NK-92 (cell line): ENCODE results near the gene SEZ6L2.
"Not testable (repeated sequence)": the region's sequence is repeated elsewhere in the genome, so short reads cannot be mapped to it uniquely, and the experiment has no call there.

Experiments used
- DNase-seq: peaks from one replicate; lab custom pipeline; 2025; ENCODE audit not compliant: unreplicated experiment; lab: John Stamatoyannopoulos, UW

Gene SEZ6L2

DNA sequence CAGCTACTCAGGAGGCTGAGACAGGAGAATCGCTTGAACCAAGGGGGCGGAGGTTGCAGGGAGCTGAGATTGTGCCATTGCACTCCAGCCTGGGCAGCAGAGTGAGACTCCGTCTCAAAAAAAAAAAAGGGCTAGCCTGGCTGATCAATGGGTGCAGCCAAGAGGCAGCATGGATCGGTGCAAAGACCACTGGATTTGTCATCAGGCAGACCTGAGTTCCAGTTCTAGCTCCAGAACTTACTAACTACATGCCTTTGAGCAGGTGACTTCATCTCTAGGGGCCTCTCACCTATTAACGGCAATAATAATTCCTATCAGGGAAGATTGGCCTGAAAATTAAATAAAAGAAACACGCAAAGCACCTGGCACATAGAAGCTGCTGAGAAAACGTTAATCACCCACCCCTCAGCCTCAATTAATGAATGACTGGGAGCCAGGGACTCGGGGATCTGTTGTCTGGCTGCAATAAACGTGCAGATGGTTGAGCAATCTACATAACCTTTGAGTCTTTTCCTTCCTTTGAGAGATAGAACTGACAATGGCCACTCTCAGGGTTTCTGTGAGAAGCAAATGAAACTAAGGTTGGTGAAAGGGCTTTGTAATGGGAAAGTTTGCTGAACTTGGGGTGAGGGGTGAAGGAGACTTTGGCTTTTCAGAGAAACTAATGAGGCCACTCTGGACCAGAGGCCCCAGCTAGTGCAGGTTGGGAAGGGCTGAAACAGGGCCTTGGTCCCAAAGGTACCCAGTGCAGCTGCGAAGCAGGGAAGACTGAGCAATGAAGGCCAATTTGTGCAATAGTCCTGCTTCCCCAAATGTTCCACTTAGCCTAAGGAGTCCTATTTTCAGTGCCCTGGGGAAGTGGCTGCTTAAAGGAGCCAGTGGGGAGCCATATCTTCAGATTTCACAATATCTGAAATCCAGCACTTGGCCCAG, 7.6 kb downstream of the SEZ6L2 start:
- DNase-seq: no peak

DNA sequence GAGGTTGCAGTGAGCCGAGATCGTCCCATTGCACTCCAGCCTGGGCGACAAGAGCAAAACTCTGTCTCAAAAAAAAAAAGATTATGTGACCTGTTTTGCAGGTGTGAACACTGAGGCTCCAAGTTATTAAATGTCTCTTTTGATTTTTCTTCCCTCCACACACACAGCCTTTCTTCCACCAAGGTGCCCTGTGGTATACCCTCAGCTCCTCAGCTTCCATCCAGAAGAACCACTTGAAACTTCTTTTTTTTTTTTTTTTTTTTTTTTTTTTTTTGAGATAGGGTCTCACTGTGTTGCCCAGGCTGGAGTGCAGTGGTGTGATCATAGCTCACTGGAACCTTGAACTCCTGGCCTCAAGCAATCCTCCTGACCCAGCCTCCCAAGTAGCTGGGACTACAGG, 10.0 kb downstream of the SEZ6L2 start:
- DNase-seq: not testable (repeated sequence)

DNA sequence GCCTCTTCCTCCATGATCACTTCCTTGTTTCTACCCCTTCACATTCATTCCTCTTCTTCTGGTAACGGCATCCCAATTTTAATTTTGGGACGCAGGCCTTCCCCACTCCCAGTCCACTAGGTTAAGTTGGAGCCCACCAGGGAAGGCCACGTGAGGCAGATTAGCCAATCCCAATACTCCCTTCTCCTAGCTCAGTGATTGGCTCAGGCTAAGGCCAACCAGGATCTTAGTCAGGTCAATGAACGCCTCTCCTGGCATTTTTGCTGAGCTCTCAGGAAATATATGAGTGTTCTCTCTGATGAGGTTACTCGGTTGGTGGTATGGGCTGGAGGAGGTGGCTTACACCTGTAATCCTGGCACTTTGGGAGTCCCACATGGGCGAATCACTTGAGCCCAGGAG, 15.4 kb downstream of the SEZ6L2 start:
- DNase-seq: no peak

DNA sequence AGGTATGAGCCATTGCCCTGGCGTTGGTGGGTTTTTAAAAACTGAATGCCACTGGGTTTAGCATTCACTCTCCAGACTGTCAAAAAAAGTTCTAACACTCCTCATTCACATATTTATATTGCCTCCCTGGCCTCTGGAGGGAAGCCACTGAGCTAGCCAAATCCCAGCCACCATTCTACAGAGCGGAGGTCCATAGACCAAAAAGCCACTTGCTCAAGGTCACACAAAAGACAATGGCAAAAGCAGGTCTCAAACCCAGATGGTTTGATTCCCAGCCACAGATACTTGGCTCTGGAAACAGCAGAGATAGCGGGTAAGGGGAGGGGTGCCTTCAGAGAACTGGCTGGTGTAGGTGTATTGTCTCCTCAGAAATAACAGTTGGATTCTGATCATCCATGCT, 18.3 kb downstream of the SEZ6L2 start:
- DNase-seq: no peak

DNA sequence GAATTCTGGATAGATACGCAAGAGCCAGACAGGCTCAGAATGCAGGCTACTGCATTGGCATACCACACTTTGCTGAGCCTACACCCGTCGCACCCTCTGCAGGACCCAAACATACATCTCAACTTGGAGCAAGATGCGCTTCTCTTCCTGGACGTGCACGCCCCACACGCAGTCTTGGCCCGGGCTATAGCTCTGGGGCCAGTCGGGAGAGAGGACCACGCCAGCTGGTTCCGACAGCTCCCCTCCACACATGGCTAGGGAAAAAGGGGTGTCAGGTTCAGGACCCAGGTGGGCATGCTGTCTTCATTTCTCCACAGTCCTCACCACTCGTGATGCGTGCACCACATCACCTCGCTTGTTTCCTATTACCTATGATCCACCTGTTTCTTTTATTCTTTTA, 21.2 kb downstream of the SEZ6L2 start:
- no peak for DNase-seq

DNA sequence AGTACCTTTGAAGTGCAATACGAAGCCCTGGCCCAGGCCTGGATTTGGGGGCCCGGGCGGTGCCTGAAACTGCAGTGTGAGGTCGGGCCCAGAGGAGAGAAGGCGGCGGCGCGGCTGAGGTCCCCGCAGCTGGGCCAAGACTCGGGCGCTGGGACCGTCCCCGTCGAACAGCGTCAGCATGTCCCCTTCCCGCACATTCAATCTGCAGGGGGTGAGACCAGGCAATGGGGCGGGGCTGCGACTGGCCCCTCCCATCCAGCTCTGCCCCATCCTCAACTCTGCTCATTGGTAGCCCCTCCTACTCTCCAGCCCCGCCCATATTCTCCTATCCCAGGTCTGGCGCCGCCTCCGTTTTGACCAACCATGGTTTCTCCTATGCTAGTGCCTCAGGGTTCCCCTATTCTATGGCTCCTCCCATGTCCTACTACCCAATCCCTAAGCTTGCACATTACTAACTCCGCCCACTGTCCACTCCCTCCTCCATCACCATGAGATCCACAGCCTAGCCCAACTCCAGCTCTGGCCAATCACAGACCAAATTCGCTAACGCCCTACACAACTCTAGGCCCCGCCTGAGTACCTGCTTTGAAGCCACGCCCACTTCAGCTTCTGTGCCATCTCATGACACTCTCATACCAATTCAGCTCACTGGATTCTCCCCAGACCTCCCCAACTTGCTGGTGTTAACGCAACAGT, 21.9 kb downstream of the SEZ6L2 start:
- DNase-seq: no peak

DNA sequence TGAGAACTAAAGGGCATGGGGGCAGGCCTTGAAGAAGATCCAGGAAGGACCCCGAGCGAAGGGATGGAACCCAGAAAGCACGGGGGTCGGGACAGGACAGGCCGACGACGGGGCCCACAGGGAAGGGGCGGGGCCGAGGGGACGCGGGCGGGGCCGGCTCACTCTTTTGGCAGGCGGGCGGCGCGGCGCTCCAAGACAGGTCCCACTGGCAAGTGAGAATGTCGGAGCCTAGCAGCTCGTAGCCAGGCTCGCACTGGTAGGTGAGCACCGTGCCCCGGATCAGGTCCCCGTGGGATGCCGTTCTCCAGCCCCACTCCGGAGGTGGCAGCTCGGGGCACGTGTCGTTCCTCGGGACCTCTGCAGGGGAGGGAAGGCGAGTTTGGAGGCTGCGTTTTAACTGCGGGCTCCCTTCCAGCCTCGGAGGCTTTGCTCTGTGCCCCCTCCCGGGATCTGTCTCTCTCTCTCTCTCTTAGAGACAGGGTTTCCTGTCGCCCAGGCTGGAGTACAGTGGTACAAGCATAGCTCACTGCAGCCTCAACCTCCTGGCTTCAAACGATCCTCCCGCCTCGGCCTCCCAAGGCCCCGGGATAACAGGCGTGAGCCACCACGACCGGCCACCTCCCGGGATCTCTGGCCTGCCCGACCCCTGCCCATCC, 22.6 kb downstream of the SEZ6L2 start:
- no peak for DNase-seq

DNA sequence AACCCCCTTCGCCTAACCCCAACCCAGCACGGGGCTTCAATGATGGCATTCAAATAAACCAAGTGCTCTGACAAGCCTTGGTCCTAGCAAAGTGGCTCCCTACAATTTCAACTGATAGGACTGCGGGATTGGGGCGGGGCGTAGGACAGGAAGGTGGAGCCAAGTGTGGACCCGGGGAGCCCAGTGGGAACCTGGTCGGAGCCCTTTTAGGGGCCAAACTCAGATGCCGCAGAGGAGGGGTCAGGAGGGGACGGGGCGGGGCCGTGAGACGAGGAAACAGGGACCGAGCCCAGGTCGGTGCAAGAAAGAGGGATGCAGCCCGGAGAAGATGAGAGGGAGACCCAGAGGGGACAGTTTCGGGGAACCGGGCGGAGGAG, 23.1 kb downstream of the SEZ6L2 start:
- no peak for DNase-seq

DNA sequence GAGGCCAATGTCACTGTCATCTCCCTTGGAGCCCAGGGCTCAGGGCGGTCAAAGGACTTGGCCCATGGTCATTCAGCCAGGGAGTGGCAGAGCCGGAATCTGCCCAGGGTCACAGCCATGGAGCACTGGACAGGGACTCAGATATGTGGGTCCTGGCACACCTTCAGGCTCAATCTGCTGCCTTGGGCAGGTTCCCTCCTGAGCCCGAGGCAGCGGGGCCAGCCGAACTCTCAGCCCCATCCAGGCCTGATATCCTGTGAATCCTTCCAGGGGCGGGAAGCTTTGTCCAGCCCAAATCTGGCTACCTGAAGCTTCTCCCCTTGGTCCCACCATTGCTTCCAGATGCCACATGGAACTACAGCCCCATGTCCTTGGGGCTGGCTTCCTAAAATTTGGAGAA, 24.1 kb downstream of the SEZ6L2 start:
- DNase-seq: no peak

DNA sequence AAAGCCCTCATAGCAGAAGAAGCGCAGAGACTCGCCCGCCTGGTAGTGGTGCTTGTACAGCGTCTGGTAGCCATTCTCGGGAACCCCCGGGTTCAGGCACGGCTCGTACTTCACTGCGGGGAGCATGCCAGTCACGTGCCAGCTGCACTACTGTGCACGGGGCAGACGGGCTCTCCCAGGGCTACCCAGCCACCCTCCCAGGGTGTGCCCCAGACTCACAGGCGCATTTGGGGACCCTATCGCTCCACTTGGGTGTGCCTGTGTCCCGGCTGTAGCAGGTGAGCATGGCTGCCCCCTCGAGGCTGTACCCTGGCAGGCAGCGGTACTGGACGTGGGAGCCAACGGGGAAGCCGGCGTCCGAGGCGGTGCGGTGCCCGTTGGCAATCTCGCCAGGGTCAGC, 26.0 kb downstream of the SEZ6L2 start:
- DNase-seq: no peak

DNA sequence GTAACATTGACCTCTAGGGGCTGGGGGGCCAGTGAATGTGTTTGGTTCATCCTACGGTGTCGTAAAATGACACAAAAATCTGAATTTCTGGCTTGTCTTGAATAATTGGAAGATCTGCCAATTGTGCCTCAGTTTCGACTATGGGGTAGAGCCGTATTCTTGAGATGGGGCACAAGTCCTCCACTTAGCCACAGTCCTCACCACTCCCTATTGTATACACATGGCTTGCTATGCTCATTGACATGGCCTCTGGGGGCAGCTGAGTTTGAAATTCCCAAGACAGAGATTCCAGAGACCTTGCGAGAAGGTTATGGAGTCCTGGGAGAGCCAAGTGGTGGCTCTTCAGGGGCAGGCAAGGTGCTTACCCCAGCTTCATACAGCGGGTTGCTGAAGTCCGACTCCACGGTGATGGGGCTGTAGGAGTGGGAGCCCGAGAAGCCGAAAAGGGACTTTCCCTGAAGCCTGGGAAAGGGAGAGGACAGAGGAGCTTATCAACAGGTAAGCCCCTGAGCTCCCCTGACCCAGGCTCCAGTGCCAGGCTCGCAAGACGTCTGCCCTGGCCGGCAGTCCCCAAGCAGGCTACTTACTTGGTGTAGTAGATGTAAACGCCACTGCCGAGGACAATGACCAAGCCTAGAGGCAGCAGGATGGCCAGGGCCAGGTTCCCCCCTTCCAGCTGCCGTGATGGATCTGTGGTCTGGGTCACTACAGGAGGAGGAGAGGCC, 27.4 kb downstream of the SEZ6L2 start:
- DNase-seq: no peak

DNA sequence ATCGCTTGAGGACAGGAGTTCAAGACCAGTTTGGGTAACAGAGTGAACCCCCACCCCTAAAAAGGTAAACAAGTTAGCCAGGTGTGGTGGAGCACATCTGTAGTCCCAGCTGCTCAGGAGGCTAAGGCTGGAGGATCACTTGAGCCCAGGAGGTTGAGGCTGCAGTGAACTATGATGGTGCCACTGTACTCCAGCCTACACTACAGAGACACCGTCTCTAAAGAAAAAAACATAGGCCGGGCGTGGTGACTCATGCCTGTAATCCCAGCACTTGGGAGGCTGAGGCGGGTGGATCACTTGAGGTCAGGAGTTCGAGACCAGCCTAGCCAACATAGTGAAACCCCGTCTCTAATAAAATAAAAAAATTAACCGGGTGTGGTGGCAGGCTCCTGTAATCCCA, 30.3 kb downstream of the SEZ6L2 start:
- not testable (repeated sequence) for DNase-seq

DNA sequence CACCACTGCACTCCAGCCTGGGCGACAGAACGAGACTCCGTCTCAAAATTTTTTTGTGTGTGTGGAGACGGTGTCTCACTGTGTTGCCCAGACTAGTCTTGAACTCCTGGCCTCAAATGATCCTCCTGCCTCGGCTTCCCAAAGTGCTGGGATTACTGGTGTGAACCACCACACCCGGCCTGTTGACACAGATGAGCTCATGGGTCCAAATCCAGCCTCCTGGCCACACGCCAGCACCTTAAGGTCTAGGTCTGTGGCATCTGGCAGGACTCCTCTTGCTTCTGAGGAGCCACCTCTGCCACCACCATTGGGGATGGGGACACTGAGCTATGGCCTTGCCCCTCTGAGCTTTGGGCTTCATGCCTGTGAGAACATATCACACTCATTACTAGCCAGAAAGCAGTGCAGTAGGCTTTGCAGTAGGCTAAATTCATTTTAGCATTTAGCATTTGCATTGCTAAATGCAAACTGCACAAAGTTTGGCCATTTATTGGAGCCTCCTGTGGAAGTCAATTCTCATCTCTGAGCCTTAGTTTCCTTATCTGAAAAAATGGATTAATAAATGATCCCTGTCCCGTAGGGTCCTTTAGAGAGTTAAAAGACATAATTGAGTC, 30.8 kb downstream of the SEZ6L2 start:
- no peak for DNase-seq

DNA sequence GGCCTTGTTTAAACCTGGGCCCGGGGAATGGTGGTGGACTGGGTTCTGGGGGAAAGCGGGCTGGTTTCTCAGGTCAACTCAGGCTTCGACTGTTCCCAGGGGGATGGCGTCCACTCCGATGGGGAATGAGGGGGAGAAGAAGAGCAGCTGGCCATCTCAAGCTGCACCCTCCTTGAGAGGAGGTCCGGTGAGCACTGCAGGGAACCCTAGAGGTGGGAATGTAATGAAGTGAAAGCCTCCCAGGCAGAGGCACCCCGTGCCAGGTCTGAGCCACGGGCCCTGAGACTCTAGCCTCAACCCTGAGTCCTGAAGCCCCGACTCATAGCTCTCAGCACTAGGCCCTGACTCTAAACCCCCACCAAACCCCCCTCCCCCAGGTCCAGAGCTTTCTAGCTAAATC, 35.1 kb downstream of the SEZ6L2 start:
- DNase-seq: no peak

DNA sequence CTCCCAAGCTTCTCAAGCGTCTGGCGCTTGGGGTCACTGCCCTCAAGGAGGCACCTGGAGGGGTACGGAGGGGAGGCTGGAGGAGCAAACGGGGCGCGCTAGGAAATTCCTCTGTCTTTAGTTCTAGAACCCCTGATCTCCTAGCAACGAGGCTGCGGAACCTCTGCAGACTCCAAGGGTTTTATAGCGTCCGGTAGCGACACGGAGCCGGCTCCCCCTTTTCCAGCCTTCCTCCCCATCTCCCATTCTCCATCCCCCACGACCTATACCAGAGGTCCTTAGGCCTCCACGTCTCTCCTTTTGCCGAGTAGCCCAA, 35.7 kb downstream of the SEZ6L2 start:
- no peak for DNase-seq

DNA sequence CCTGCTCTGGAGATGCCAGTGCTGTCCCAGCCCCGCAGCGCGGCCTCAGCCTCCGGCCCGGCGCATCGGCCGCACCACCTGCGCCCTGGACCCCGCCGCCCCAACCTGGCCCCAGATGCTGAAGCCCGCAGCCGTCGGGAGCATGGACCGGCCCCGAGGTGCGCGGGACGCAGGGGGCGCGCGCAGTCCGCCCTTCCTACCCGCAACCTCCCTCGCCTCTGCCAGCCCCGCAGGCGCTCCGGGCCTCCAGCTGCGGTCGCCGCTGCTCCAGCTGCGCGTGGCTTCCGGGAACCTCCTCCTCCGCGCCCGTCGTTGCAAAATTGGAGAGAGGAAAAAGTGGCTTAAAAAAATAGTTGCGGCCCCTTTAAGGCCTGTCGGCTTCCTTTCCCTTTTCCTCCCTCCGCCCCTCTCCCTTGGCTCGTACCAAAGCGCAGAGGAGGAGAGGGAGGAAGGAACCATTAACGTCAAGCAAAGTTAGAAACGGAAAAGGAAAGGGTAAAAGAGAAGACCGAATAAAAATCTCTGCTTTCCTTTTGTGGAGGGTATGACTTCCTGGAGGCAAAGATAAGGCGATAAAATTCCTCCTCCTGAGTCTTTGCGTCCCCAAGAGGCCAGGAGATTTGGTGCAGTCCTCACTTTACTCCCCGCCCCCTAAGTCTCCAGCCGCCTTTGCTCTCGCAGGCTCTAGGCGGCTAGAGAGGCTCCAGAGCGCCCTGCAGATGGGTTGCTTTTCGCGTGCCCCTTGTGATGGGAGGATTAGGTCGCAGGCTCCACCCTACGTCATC, 36.3 kb downstream of the SEZ6L2 start, which contains the start of gene CDIPT:
CDIPT (minus strand) TSS at position 343 of the 785 bp plus-strand sequence. CDS start 369 bp downstream, outside the sequence.
- peak; percentile 64 for DNase-seq

DNA sequence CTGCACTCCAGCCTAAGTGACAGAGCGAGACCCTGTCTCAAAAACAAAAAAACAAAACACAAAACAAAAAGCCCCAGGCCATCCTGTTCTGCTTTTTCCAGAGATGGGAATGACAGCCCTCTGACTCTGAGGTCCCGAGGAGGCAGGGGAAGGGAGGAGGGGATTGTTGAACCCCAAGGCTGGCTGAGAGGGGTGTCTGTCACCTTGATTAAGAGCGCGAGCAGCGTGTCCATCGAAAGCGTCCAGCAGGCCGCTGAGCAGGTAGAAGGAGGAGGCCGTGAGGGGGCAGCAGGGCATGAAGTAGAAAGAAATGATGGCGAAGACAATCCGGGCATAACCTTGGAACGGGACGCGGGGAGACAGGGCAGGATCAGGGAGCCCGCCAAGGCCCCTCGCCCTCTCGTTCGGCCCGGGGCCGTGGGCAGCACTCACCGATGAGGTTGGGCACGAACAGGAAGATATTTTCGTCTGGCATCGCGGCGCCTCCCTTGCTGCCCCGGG, 36.9 kb downstream of the SEZ6L2 start:
- no peak for DNase-seq

DNA sequence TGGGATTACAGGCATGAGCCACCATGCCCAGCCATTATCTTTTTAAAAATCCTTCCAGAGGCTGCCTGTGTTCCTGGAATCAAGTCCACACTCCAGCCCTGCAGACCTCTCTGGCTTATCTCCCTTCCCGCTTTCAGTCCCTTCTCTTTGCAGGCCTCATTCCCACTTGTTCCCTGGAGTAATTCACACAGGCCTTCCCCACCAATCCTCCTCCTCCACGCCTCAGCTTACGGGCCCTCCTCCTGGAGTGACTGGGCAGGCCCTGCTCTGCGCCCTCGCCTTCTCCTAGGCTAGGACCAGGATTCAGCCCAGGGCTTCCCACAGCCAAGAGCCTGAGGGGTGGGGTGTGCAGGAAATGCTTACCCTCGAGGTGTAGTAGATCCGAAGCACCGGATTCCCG, 39.1 kb downstream of the SEZ6L2 start:
- no peak for DNase-seq

DNA sequence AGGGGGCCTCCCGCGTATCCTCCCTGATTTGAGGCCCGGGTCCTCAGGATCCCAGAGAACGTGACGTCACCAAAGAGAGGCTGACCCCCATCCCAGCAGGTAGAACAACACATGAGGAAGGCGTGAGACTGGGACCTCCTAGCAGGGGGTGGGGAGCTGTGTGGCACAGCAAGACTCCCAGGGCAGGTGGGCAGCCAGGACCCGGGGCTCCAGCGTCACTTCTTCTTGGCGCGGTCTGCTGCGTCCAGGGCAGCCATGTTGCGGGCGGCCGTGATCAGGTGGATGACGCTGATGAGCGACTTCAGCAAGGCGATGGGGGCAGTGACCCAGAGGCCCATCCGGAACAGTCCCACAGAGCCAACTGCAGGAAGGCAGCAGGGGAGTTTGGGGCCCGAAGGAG, 40.4 kb downstream of the SEZ6L2 start:
- DNase-seq: no peak
